ENCODE data around the gene SEM1.

DNA sequence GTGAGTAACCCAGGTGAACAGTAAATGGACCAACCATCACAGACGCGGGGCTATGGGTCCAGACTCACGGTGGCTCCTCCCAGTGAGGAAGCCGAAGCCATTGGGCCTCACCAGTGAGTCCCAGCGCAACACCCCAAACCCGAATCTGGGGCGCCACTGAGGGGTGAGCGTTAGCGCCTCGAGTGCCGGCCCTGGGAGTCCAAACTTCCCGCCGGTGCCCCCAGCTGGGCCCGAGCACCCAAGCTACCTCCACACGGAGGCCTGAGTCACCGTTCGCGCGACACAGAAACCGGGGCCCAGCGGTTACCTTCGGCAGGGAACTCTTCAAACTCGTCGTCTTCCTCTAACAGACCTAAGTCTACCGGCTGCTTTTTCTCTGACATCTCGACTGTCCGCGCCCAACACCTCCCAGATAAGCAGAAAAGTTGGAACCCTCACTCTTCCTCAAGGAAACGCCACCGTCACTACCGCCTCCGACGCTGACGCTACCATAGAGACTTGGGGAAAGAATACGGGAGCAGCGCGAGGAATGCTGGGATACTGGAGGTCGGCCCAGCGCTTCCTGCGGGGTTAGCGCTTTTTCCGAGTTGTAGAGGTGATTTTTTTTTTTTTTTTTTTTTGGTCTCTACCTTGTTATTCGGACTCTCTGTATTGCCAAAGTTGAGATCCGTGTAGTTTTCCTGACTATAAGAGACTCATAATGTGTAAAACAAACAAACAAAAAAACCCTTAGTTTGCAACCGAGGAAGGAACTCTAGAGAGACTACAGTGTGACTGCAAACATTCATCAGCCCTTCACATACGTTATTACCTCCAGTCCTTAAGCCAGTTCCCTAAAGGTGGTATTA lies at the start of gene SEM1:
- TF ChIP-seq CTCF (IDR thresholded peaks at IDR 0.05) (no peak), POLR2A (IDR thresholded peaks at IDR 0.05) (peak in 1 of 2 donors; percentile 66)

All from adrenal gland (tissue), 5 donors.